GM12892 (cell line): ENCODE data around the gene ARMH1.

Experiments used
- POLR2A ChIP-seq: IDR thresholded peaks from 2 replicates; pipeline ENCODE4 v1.6.1; 2011; ENCODE audit warnings: low read depth, low read length, control low read depth
- POLR2AphosphoS5 ChIP-seq: IDR thresholded peaks from 2 replicates; pipeline ENCODE4 v1.6.1; 2011; ENCODE audit warnings: low read depth, low read length, control low read depth

GRCh38 chr1:44718091-44718490, 43.6 kb downstream of the ARMH1 start:
- TF ChIP-seq POLR2A (no peak), POLR2AphosphoS5 (no peak)
